HepG2 (cell line): Measurements from ENCODE around the gene LAP3. TPM values are rescaled to one million over a fixed set of nuclear protein-coding genes. Genes with fewer than 3 reads are reported as not detected.

ENCODE experiments used
- ADNP ChIP-seq: sonication (generic); formaldehyde crosslinking; IDR thresholded peaks from 2 replicates; pipeline ENCODE4 v1.4.0; 2020; ENCODE audit warnings: missing genetic modification reagents
- CENPX ChIP-seq: sonication (generic); formaldehyde crosslinking; IDR thresholded peaks from 2 replicates; pipeline ENCODE4 v1.9.0; 2021; ENCODE audit warnings: mild to moderate bottlenecking, missing genetic modification reagents, moderate library complexity
- IKZF4 ChIP-seq: sonication (generic); formaldehyde crosslinking; IDR thresholded peaks from 2 replicates; pipeline ENCODE4 v1.5.1; 2020; ENCODE audit warnings: borderline replicate concordance, mild to moderate bottlenecking, low read depth, missing genetic modification reagents; ENCODE audit errors: not compliant biosample characterization
- IRF2 ChIP-seq: IDR thresholded peaks from 2 replicates; pipeline ENCODE4 v1.6.1; 2018; ENCODE audit warnings: missing genetic modification reagents, missing compliant biosample characterization
- IRX3 ChIP-seq: sonication (generic); formaldehyde crosslinking; IDR thresholded peaks from 2 replicates; pipeline ENCODE4 v1.8.1; 2023; ENCODE audit warnings: mild to moderate bottlenecking, low read depth, missing genetic modification reagents, borderline replicate concordance
- PTBP1 ChIP-seq: fragments of 200-400 bp; formaldehyde crosslinking; IDR thresholded peaks from 2 replicates; pipeline ENCODE4 v1.6.1; 2018; ENCODE audit warnings: low read length, low read depth; ENCODE audit not compliant: poor library complexity, severe bottlenecking
- RELA ChIP-seq: sonication (generic); formaldehyde crosslinking; IDR thresholded peaks from 2 replicates; pipeline ENCODE4 v1.4.0; 2020; ENCODE audit warnings: missing genetic modification reagents
- RFX3 ChIP-seq: IDR thresholded peaks from 2 replicates; pipeline ENCODE4 v1.6.1; 2016; ENCODE audit warnings: missing biosample characterization, missing genetic modification reagents
- STAG1 ChIP-seq: sonication (generic); formaldehyde crosslinking; IDR thresholded peaks from 2 replicates; pipeline ENCODE4 v1.4.0; 2020; ENCODE audit warnings: missing genetic modification reagents
- TBL1XR1 ChIP-seq: fragments of 150-350 bp; IDR thresholded peaks from 2 replicates; pipeline ENCODE4 v1.6.1; 2014; ENCODE audit warnings: borderline replicate concordance, low read length; ENCODE audit not compliant: partially characterized antibody
- TCF7L2 ChIP-seq: IDR thresholded peaks from 2 replicates; pipeline ENCODE4 v1.6.1; 2011; ENCODE audit warnings: mild to moderate bottlenecking, low read depth, low read length, moderate library complexity
- ZKSCAN5 ChIP-seq: sonication (generic); formaldehyde crosslinking; IDR thresholded peaks from 2 replicates; pipeline ENCODE4 v1.5.1; 2020; ENCODE audit warnings: mild to moderate bottlenecking, missing genetic modification reagents
- ZNF331 ChIP-seq: sonication (generic); formaldehyde crosslinking; IDR thresholded peaks from 2 replicates; pipeline ENCODE4 v1.4.0; 2020; ENCODE audit warnings: missing genetic modification reagents
- ZNF713 ChIP-seq: sonication (generic); formaldehyde crosslinking; IDR thresholded peaks from 2 replicates; pipeline ENCODE4 v1.4.0; 2020; ENCODE audit warnings: mild to moderate bottlenecking, missing genetic modification reagents
- polyA plus RNA-seq, 8 experiments: library from polyadenylated mRNA; depleted of rRNA in 3 of 8; stranded (reverse) in 7 of 8; unstranded in 1 of 8; fragments of >200 nt; fragmentation: Illumina TruSeq in 4 of 8; extraction: Trizol in 4 of 8; gene quantifications; 2 replicates each; pipeline versions ENCODE4 v1.2.1 to v1.2.3, GENCODE V29; 2011 to 2016; ENCODE audit warnings: low read depth in 4 of 8, missing spikeins in 1 of 8, mixed read lengths in 1 of 8; ENCODE audit not compliant: insufficient read depth in 1 of 8
- total RNA-seq, 5 experiments: library from RNA; depleted of rRNA; stranded (reverse); fragments of >200 nt; fragmentation: Illumina TruSeq; extraction: Trizol; gene quantifications; 2 replicates each; pipeline ENCODE4 v1.2.3, GENCODE V29; 2016; ENCODE audit warnings: low read depth in 1 of 5
- TF ChIP-seq, protein P1 (sequence below): sonication (generic); formaldehyde crosslinking; IDR thresholded peaks from 2 replicates; pipeline ENCODE4 v1.4.0; 2020; ENCODE audit warnings: mild to moderate bottlenecking, missing genetic modification reagents
- TF ChIP-seq, protein P2 (sequence below): sonication (generic); formaldehyde crosslinking; IDR thresholded peaks from 2 replicates; pipeline ENCODE4 v1.4.0; 2020; ENCODE audit warnings: mild to moderate bottlenecking, missing genetic modification reagents
- TF ChIP-seq, protein P3 (sequence below): sonication (generic); formaldehyde crosslinking; IDR thresholded peaks from 2 replicates; pipeline ENCODE4 v1.8.0; 2022; ENCODE audit warnings: mild to moderate bottlenecking, missing genetic modification reagents
- TF ChIP-seq, protein P4 (sequence below): sonication (generic); formaldehyde crosslinking; IDR thresholded peaks from 2 replicates; pipeline ENCODE4 v1.4.0; 2020; ENCODE audit warnings: missing genetic modification reagents
- TF ChIP-seq, protein P5 (sequence below): sonication (generic); formaldehyde crosslinking; IDR thresholded peaks from 2 replicates; pipeline ENCODE4 v1.8.0; 2022; ENCODE audit warnings: missing genetic modification reagents, mild to moderate bottlenecking, borderline replicate concordance

Gene LAP3
- total and polyA plus RNA-seq, 2 of the 13 experiments (the other 11 are each of a cell fraction or from before 2014, with no cell fraction given): 106 to 125 TPM

DNA sequence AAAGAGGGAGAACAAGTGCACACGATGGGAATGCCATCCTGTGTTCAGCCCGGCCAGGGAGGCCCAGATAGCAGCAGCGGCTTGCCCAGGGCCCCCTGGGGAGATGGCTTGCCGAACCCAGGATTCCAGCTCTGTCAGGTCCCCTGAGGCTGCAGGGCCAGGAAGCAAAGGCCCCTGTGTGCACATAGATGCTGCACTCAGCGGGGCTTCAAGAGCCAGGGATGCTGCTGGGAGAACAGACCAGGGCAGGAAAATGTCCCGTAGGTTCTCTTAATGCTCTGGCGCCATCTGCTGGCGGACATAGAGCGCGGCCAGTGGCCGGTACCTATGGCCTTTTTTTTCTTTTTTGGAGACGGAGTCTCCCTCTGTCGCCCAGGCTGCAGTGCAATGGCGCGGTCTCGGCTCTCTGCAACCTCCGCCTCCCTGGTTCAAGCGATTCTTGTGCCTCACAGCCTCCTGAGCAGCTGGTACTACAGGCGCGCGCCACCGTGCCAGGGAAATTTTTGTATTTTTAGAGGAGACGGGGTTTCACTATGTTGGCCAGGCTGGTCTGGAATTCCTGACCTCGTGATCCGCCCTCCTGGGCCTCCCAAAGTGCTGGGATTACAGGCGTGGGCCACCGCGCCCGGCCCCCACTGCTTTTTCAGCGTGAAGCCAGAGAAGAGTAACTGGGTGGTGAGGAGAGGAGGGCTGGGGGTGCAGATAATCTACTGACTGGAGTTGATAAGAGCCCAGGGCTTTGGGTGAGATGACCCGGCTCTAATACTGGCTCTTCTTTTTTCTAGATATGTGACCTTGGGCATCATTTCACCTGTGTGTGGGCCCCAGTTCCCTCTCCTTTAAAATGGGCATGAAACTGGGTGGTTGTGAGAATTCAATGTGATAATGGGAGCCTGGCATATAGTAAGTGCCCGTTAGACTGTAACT, 60.0 kb downstream of the LAP3 start (continued):
- no peak for TF ChIP-seq CENPX (CRISPR knock-in tag)
- TF ChIP-seq, protein P1, sequence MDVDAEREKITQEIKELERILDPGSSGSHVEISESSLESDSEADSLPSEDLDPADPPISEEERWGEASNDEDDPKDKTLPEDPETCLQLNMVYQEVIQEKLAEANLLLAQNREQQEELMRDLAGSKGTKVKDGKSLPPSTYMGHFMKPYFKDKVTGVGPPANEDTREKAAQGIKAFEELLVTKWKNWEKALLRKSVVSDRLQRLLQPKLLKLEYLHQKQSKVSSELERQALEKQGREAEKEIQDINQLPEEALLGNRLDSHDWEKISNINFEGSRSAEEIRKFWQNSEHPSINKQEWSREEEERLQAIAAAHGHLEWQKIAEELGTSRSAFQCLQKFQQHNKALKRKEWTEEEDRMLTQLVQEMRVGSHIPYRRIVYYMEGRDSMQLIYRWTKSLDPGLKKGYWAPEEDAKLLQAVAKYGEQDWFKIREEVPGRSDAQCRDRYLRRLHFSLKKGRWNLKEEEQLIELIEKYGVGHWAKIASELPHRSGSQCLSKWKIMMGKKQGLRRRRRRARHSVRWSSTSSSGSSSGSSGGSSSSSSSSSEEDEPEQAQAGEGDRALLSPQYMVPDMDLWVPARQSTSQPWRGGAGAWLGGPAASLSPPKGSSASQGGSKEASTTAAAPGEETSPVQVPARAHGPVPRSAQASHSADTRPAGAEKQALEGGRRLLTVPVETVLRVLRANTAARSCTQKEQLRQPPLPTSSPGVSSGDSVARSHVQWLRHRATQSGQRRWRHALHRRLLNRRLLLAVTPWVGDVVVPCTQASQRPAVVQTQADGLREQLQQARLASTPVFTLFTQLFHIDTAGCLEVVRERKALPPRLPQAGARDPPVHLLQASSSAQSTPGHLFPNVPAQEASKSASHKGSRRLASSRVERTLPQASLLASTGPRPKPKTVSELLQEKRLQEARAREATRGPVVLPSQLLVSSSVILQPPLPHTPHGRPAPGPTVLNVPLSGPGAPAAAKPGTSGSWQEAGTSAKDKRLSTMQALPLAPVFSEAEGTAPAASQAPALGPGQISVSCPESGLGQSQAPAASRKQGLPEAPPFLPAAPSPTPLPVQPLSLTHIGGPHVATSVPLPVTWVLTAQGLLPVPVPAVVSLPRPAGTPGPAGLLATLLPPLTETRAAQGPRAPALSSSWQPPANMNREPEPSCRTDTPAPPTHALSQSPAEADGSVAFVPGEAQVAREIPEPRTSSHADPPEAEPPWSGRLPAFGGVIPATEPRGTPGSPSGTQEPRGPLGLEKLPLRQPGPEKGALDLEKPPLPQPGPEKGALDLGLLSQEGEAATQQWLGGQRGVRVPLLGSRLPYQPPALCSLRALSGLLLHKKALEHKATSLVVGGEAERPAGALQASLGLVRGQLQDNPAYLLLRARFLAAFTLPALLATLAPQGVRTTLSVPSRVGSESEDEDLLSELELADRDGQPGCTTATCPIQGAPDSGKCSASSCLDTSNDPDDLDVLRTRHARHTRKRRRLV (CRISPR knock-in tag): no peak
- TF ChIP-seq ADNP (CRISPR knock-in tag): no peak
- no peak for TF ChIP-seq RELA
- no peak for TF ChIP-seq IRX3 (CRISPR knock-in tag)
- TF ChIP-seq, protein P2, sequence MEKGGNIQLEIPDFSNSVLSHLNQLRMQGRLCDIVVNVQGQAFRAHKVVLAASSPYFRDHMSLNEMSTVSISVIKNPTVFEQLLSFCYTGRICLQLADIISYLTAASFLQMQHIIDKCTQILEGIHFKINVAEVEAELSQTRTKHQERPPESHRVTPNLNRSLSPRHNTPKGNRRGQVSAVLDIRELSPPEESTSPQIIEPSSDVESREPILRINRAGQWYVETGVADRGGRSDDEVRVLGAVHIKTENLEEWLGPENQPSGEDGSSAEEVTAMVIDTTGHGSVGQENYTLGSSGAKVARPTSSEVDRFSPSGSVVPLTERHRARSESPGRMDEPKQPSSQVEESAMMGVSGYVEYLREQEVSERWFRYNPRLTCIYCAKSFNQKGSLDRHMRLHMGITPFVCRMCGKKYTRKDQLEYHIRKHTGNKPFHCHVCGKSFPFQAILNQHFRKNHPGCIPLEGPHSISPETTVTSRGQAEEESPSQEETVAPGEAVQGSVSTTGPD (CRISPR knock-in tag): no peak
- TF ChIP-seq, protein P3, sequence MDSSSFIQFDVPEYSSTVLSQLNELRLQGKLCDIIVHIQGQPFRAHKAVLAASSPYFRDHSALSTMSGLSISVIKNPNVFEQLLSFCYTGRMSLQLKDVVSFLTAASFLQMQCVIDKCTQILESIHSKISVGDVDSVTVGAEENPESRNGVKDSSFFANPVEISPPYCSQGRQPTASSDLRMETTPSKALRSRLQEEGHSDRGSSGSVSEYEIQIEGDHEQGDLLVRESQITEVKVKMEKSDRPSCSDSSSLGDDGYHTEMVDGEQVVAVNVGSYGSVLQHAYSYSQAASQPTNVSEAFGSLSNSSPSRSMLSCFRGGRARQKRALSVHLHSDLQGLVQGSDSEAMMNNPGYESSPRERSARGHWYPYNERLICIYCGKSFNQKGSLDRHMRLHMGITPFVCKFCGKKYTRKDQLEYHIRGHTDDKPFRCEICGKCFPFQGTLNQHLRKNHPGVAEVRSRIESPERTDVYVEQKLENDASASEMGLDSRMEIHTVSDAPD: no peak
- no peak for TF ChIP-seq ZNF713 (CRISPR knock-in tag)
- TF ChIP-seq RFX3 (CRISPR knock-in tag): no peak
- TF ChIP-seq TBL1XR1: no peak
- no peak for TF ChIP-seq IRF2 (CRISPR knock-in tag)
- TF ChIP-seq, protein P4, sequence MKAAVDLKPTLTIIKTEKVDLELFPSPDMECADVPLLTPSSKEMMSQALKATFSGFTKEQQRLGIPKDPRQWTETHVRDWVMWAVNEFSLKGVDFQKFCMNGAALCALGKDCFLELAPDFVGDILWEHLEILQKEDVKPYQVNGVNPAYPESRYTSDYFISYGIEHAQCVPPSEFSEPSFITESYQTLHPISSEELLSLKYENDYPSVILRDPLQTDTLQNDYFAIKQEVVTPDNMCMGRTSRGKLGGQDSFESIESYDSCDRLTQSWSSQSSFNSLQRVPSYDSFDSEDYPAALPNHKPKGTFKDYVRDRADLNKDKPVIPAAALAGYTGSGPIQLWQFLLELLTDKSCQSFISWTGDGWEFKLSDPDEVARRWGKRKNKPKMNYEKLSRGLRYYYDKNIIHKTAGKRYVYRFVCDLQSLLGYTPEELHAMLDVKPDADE (CRISPR knock-in tag): no peak
- TF ChIP-seq ZNF331 (CRISPR knock-in tag): no peak
- TF ChIP-seq PTBP1: no peak
- TF ChIP-seq, protein P5, sequence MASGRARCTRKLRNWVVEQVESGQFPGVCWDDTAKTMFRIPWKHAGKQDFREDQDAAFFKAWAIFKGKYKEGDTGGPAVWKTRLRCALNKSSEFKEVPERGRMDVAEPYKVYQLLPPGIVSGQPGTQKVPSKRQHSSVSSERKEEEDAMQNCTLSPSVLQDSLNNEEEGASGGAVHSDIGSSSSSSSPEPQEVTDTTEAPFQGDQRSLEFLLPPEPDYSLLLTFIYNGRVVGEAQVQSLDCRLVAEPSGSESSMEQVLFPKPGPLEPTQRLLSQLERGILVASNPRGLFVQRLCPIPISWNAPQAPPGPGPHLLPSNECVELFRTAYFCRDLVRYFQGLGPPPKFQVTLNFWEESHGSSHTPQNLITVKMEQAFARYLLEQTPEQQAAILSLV (CRISPR knock-in tag): 0 out of 2 replicates have a peak, but pooled peaks have one; percentile 31
- no peak for TF ChIP-seq ZKSCAN5 (CRISPR knock-in tag)
- no peak for TF ChIP-seq TCF7L2
- TF ChIP-seq IKZF4 (CRISPR knock-in tag): peak; percentile 47
- TF ChIP-seq STAG1 (CRISPR knock-in tag): peak; percentile 90
